Measurements from ENCODE around the gene ADAMTS2. TPM values are rescaled to one million over a fixed set of nuclear protein-coding genes. Genes with fewer than 3 reads are reported as not detected.

The ADAMTS2 gene
- total and polyA plus RNA-seq, 2 of the 8 experiments (the other 6 are each of a cell fraction or from before 2014, with no cell fraction given), result 6.6 to 7.3 TPM

GRCh38 chr5:179331591-179332375 is 13.5 kb downstream of the ADAMTS2 start:
- H3K79me1 ChIP-seq (ENCODE audit: low read depth, low read length), result no peaks in the 10 kb centered on the region
- no peak overlapping the region for H3K4me2 ChIP-seq (ENCODE audit: insufficient read depth in 1 of 2, low read depth in 2 of 2, low read length in 2 of 2)
- H2BK20ac ChIP-seq (ENCODE audit: low read length), result no peak overlapping the region
- H4K91ac ChIP-seq (replicated peaks; ENCODE audit: insufficient read length, low read length), result no peak overlapping the region
- H3K23me2 ChIP-seq (ENCODE audit: low read depth, low read length), result no peaks in the 10 kb centered on the region
- H3K23ac ChIP-seq (ENCODE audit: insufficient read length), result no peak overlapping the region
- WGBS, 2 experiments (ENCODE audit: extremely low coverage in 1 of 2, insufficient coverage in 1 of 2, insufficient read length in 1 of 2, insufficient replicate concordance in 2 of 2, low coverage in 1 of 2, low lambda C conversion rate in 2 of 2, missing lambda C conversion rate in 1 of 2), result 84% methylated on average over 7 of the region's 8 CpGs; no CpG with 5 or more reads in 1 of the 2 experiments
- no peak overlapping the region for H3K4me3 ChIP-seq (ENCODE audit: extremely low read depth in 1 of 4, insufficient read depth in 2 of 4, low read depth in 3 of 4, low read length in 4 of 4)
- no peak overlapping the region for H3K56ac ChIP-seq (replicated peaks; ENCODE audit: insufficient read length, low read depth, low read length)
- H3K18ac ChIP-seq (ENCODE audit: extremely low read depth, low read length), result no peak overlapping the region
- no peaks in the 10 kb centered on the region for H3K79me2 ChIP-seq (ENCODE audit: control insufficient read depth in 1 of 2, insufficient read depth in 2 of 2, low read length in 2 of 2)
- no peak overlapping the region for H2AK5ac ChIP-seq (ENCODE audit: low read depth, low read length)
- FAIRE-seq (no peak), DNase-seq (ENCODE audit: low read depth in 1 of 2, low spot score in 2 of 2) (no peak)
- H2BK120ac ChIP-seq (replicated peaks; ENCODE audit: low read depth, low read length), result no peak overlapping the region
- H2BK15ac ChIP-seq (ENCODE audit: low read length), result 0 out of 2 replicates have a peak overlapping the region, but pooled peaks have one; percentile 31
- POLR2A ChIA-PET (ENCODE audit: partially characterized antibody), result no interaction called here
- H2BK12ac ChIP-seq (ENCODE audit: low read depth, low read length), result no peak overlapping the region
- no peaks in the 10 kb centered on the region for H3K36me3 ChIP-seq (ENCODE audit: control insufficient read depth in 2 of 4, insufficient read depth in 4 of 4, low read length in 3 of 4)
- H3K4ac ChIP-seq (replicated peaks; ENCODE audit: insufficient read length, low read depth, low read length), result no peak overlapping the region
- no peak overlapping the region for H3K9ac ChIP-seq (replicated peaks in 1 of 4; ENCODE audit: extremely low read depth in 1 of 4, low read depth in 3 of 4, low read length in 3 of 4)
- H4K20me1 ChIP-seq (replicated peaks in 1 of 2; ENCODE audit: control insufficient read depth in 1 of 2, insufficient read depth in 2 of 2, low read length in 2 of 2), result no peaks in the 10 kb centered on the region
- no peak overlapping the region for H3K14ac ChIP-seq (ENCODE audit: insufficient read length)
- CTCF ChIA-PET (ENCODE audit: partially characterized antibody), result interaction anchor here (2.9 kb wide), 1 partner anchor 12 kb away, joined by 13 read pairs; no protein-coding TSS in a partner anchor
- H4K8ac ChIP-seq (ENCODE audit: extremely low read depth, insufficient read depth, low read length), result no peak overlapping the region
- no peak overlapping the region for H2BK5ac ChIP-seq (ENCODE audit: low read depth, low read length)
- peaks cover 0 to 6% (median under 1%) of the 10 kb centered on the region in 4 experiments; a peak in 4 of 7 replicates for H3K4me1 ChIP-seq (replicated peaks in 1 of 4; ENCODE audit: control insufficient read depth in 3 of 4, insufficient read depth in 4 of 4, low read length in 3 of 4)
- H3K27ac ChIP-seq (ENCODE audit: low read depth, low read length), result no peak overlapping the region
- no peak overlapping the region for H4K5ac ChIP-seq (ENCODE audit: insufficient read length, low read depth, low read length)
- H3K9me3 ChIP-seq (ENCODE audit: insufficient read depth in 2 of 2, low read depth in 1 of 2, low read length in 1 of 2), result no peaks in the 10 kb centered on the region
- H2AFZ ChIP-seq (ENCODE audit: low read length), result no peak overlapping the region
- peaks cover 0 to 8% (median 8%) of the 10 kb centered on the region in 4 experiments; a peak in 6 of 7 replicates for H3K27me3 ChIP-seq (replicated peaks in 1 of 4; ENCODE audit: control insufficient read depth in 3 of 4, extremely low read depth in 1 of 4, insufficient read depth in 3 of 4, low read length in 3 of 4)
- TF ChIP-seq SIRT6 (IDR thresholded peaks at IDR 0.05; ENCODE audit: low read length), result no peak
- no peak for TF ChIP-seq ATF3 (IDR thresholded peaks at IDR 0.05; ENCODE audit: insufficient read depth, low read depth, low read length)
- TF ChIP-seq SIX5 (IDR thresholded peaks at IDR 0.05; ENCODE audit: low read depth, low read length), result no peak
- no peak for TF ChIP-seq NRF1 (IDR thresholded peaks at IDR 0.05; ENCODE audit: low read depth, low read length)
- TF ChIP-seq ZNF274 (IDR thresholded peaks at IDR 0.05; ENCODE audit: borderline replicate concordance, extremely low read depth, low read length), result no peak
- TF ChIP-seq KDM1A (IDR thresholded peaks at IDR 0.05; ENCODE audit: borderline replicate concordance, low read length), result no peak
- TF ChIP-seq TAF7 (optimal IDR thresholded peaks at IDR 0.05; ENCODE audit: borderline replicate concordance, low read depth, low read length), result no peak
- no peak for TF ChIP-seq EZH2 (IDR thresholded peaks at IDR 0.05; ENCODE audit: low read depth, low read length, severe bottlenecking)
- TF ChIP-seq KDM4A (IDR thresholded peaks at IDR 0.05; ENCODE audit: low read depth, low read length, severe bottlenecking), result no peak
- no peak for TF ChIP-seq TBP (IDR thresholded peaks at IDR 0.05; ENCODE audit: low read depth, low read length)
- TF ChIP-seq SUZ12 (IDR thresholded peaks at IDR 0.05; ENCODE audit: low read length), result no peak
- TF ChIP-seq KDM5A (IDR thresholded peaks at IDR 0.05; ENCODE audit: low read length), result no peak
